ENCODE results near the gene COQ8A. TPM values are rescaled to one million over a fixed set of nuclear protein-coding genes. Genes with fewer than 3 reads are reported as not detected.

The COQ8A gene
- total and polyA plus RNA-seq, 7 experiments from 2014 or later: 34.1 to 83.4 (median 66.3) TPM

- no peak for DNase-seq
- intact Hi-C loops (cut with micrococcal nuclease): no loop called here
- Histone ChIP-seq H3K4me1 (ENCODE audit: control insufficient read depth in 2 of 2, insufficient read depth in 2 of 2, low read length in 2 of 2) (peaks cover 0 to 8% of the 10 kb centered on the region in 2 donors), H3K27me3 (ENCODE audit: control insufficient read depth in 2 of 2, insufficient read depth in 2 of 2, low read length in 2 of 2) (no peaks in the 10 kb centered on the region), H3K4me3 (ENCODE audit: low read length) (no peak overlapping the region), H3K36me3 (ENCODE audit: control insufficient read depth in 2 of 3, insufficient read depth in 3 of 3, low read length in 3 of 3) (peaks cover 0 to 14% (median 0%) of the 10 kb centered on the region in 3 experiments), H3K9me3 (ENCODE audit: control insufficient read depth in 2 of 3, low read length in 3 of 3) (no peaks in the 10 kb centered on the region), H3K27ac (ENCODE audit: low read depth, low read length) (no peak overlapping the region)
- H3K9me3 Mint-ChIP-seq: peaks cover 0 to 19% (median 0%) of the 10 kb centered on the region in 11 donors
- ATAC-seq: no peak
- ChIA-PET POLR2A (no interaction called here), CTCF (interaction anchor here (0.6 kb wide), 1 partner anchor 509 kb away, joined by 3 read pairs; no protein-coding TSS in a partner anchor)
- peak overlapping the region in 4 of 9 donors; percentile 27 to 83 (median 40) for H3K27ac Mint-ChIP-seq
- H3K4me1 Mint-ChIP-seq: peaks cover 2 to 43% (median 37%) of the 10 kb centered on the region in 7 donors
- peaks cover 0 to 34% (median 32%) of the 10 kb centered on the region in 5 donors for H3K36me3 Mint-ChIP-seq
- H3K4me3 Mint-ChIP-seq: no peak overlapping the region
- H3K27me3 Mint-ChIP-seq: no peaks in the 10 kb centered on the region
Measured at GRCh38 chr1:226956942-226957713, 17.0 kb downstream of the COQ8A start.

GRCh38 chr1:226957714-226958113 is 17.6 kb downstream of the COQ8A start:
- intact Hi-C loops (cut with micrococcal nuclease): no loop called here
- Mint-ChIP-seq H3K36me3 (peaks cover 0 to 34% (median 32%) of the 10 kb centered on the region in 5 donors), H3K4me1 (peaks cover 2 to 41% (median 37%) of the 10 kb centered on the region in 7 donors), H3K4me3 (peak overlapping the region in 2 of 10 donors; percentile 18 to 27), H3K27me3 (no peaks in the 10 kb centered on the region), H3K9me3 (peaks cover 0 to 19% (median 0%) of the 10 kb centered on the region in 11 donors), H3K27ac (peak overlapping the region in 4 of 9 donors; percentile 27 to 83 (median 32))
- Histone ChIP-seq H3K27ac (ENCODE audit: low read depth, low read length) (no peak overlapping the region), H3K4me1 (ENCODE audit: control insufficient read depth in 2 of 2, insufficient read depth in 2 of 2, low read length in 2 of 2) (peaks cover 0 to 8% of the 10 kb centered on the region in 2 donors), H3K36me3 (ENCODE audit: control insufficient read depth in 2 of 3, insufficient read depth in 3 of 3, low read length in 3 of 3) (peaks cover 0 to 19% (median 0%) of the 10 kb centered on the region in 3 experiments), H3K9me3 (ENCODE audit: control insufficient read depth in 2 of 3, low read length in 3 of 3) (no peaks in the 10 kb centered on the region), H3K27me3 (ENCODE audit: control insufficient read depth in 2 of 2, insufficient read depth in 2 of 2, low read length in 2 of 2) (no peaks in the 10 kb centered on the region), H3K4me3 (ENCODE audit: low read length) (no peak overlapping the region)
- POLR2A ChIA-PET: no interaction called here
- ATAC-seq: no peak
- CTCF ChIA-PET: interaction anchor here (0.6 kb wide), 1 partner anchor 510 kb away, joined by 3 read pairs; no protein-coding TSS in a partner anchor
- no peak for DNase-seq

GRCh38 chr1:226958300-226958699 is 18.2 kb downstream of the COQ8A start:
- Mint-ChIP-seq H3K4me3 (peak overlapping the region in 1 of 10 donors; percentile 18), H3K4me1 (peaks cover 2 to 40% (median 33%) of the 10 kb centered on the region in 7 donors), H3K27me3 (no peaks in the 10 kb centered on the region), H3K27ac (peak overlapping the region in 2 of 9 donors; percentile 36 to 85), H3K9me3 (peaks cover 0 to 19% (median 0%) of the 10 kb centered on the region in 11 donors), H3K36me3 (peaks cover 0 to 34% (median 31%) of the 10 kb centered on the region in 5 donors)
- Histone ChIP-seq H3K27ac (ENCODE audit: low read depth, low read length) (no peak overlapping the region), H3K27me3 (ENCODE audit: control insufficient read depth in 2 of 2, insufficient read depth in 2 of 2, low read length in 2 of 2) (no peaks in the 10 kb centered on the region), H3K36me3 (ENCODE audit: control insufficient read depth in 2 of 3, insufficient read depth in 3 of 3, low read length in 3 of 3) (peaks cover 0 to 25% (median 0%) of the 10 kb centered on the region in 3 experiments), H3K4me1 (ENCODE audit: control insufficient read depth in 2 of 2, insufficient read depth in 2 of 2, low read length in 2 of 2) (peaks cover 0 to 8% of the 10 kb centered on the region in 2 donors), H3K9me3 (ENCODE audit: control insufficient read depth in 2 of 3, low read length in 3 of 3) (no peaks in the 10 kb centered on the region), H3K4me3 (ENCODE audit: low read length) (no peak overlapping the region)
- DNase-seq (no peak), ATAC-seq (no peak)
- ChIA-PET CTCF (no interaction called here), POLR2A (interaction anchor here (1.1 kb wide), 1 partner anchor 18 kb away, joined by 4 read pairs; the partner anchor contains the start of gene COQ8A)
- intact Hi-C loops (cut with micrococcal nuclease): no loop called here

- ChIA-PET CTCF (no interaction called here), POLR2A (no interaction called here)
- Mint-ChIP-seq H3K4me1 (peaks cover 3 to 30% (median 24%) of the 10 kb centered on the region in 7 donors), H3K27ac (no peak overlapping the region), H3K36me3 (peaks cover 0 to 30% (median 25%) of the 10 kb centered on the region in 5 donors), H3K4me3 (no peak overlapping the region), H3K27me3 (no peaks in the 10 kb centered on the region), H3K9me3 (peaks cover 0 to 15% (median 0%) of the 10 kb centered on the region in 11 donors)
- Histone ChIP-seq H3K9me3 (ENCODE audit: control insufficient read depth in 2 of 3, low read length in 3 of 3) (no peaks in the 10 kb centered on the region), H3K27me3 (ENCODE audit: control insufficient read depth in 2 of 2, insufficient read depth in 2 of 2, low read length in 2 of 2) (no peaks in the 10 kb centered on the region), H3K36me3 (ENCODE audit: control insufficient read depth in 2 of 3, insufficient read depth in 3 of 3, low read length in 3 of 3) (peaks cover 0 to 41% (median 0%) of the 10 kb centered on the region in 3 experiments), H3K27ac (ENCODE audit: low read depth, low read length) (no peak overlapping the region), H3K4me1 (ENCODE audit: control insufficient read depth in 2 of 2, insufficient read depth in 2 of 2, low read length in 2 of 2) (peaks cover 0 to 8% of the 10 kb centered on the region in 2 donors), H3K4me3 (ENCODE audit: low read length) (no peak overlapping the region)
- peak; percentile 34 for ATAC-seq
- DNase-seq: no peak
- intact Hi-C loops (cut with micrococcal nuclease): no loop called here
Measured at GRCh38 chr1:226960256-226960655, 20.2 kb downstream of the COQ8A start.

GRCh38 chr1:226960944-226961765 is 21.1 kb downstream of the COQ8A start:
- peaks cover 0 to 35% (median 27%) of the 10 kb centered on the region in 5 donors for H3K36me3 Mint-ChIP-seq
- no peak for DNase-seq
- POLR2A ChIA-PET: no interaction called here
- peaks cover 3 to 30% (median 24%) of the 10 kb centered on the region in 7 donors for H3K4me1 Mint-ChIP-seq
- CTCF ChIA-PET: no interaction called here
- no peak for ATAC-seq
- H3K36me3 ChIP-seq (ENCODE audit: control insufficient read depth in 2 of 3, insufficient read depth in 3 of 3, low read length in 3 of 3): peaks cover 0 to 50% (median 0%) of the 10 kb centered on the region in 3 experiments
- H3K4me3 ChIP-seq (ENCODE audit: low read length): no peak overlapping the region
- H3K27ac Mint-ChIP-seq: no peak overlapping the region
- intact Hi-C loops (cut with micrococcal nuclease): no loop called here
- no peaks in the 10 kb centered on the region for H3K9me3 ChIP-seq (ENCODE audit: control insufficient read depth in 2 of 3, low read length in 3 of 3)
- H3K27me3 Mint-ChIP-seq: no peaks in the 10 kb centered on the region
- peaks cover 0 to 15% (median 0%) of the 10 kb centered on the region in 11 donors for H3K9me3 Mint-ChIP-seq
- peaks cover 0 to 8% of the 10 kb centered on the region in 2 donors for H3K4me1 ChIP-seq (ENCODE audit: control insufficient read depth in 2 of 2, insufficient read depth in 2 of 2, low read length in 2 of 2)
- no peak overlapping the region for H3K27ac ChIP-seq (ENCODE audit: low read depth, low read length)
- no peak overlapping the region for H3K4me3 Mint-ChIP-seq
- no peaks in the 10 kb centered on the region for H3K27me3 ChIP-seq (ENCODE audit: control insufficient read depth in 2 of 2, insufficient read depth in 2 of 2, low read length in 2 of 2)
